Adrenal gland (tissue), 5 donors: ENCODE results near the gene DFFB.

ENCODE experiments used
- POLR2A ChIP-seq, 2 donors: fragments of 450-650 bp; IDR thresholded peaks; one replicate each; pipeline ENCODE4 v1.6.1; 2017; ENCODE audit warnings: antibody characterized with exemption in 2 of 2, mild to moderate bottlenecking in 2 of 2, moderate library complexity in 1 of 2
- TF ChIP-seq, protein P1 (sequence below), 6 experiments: fragments of 450-650 bp in 4 of 6; fragments of 200-600 bp in 2 of 6; sonication (generic) in 1 of 6; IDR thresholded peaks; 1 replicate in 5 of 6; 2 replicates in 1 of 6; pipeline versions ENCODE4 v1.5.1 to v1.8.0; 2016 to 2021; ENCODE audit warnings: antibody characterized with exemption in 6 of 6, mild to moderate bottlenecking in 2 of 6, moderate library complexity in 1 of 6
- donor health status: DM: no; HTN: no; CAD: no.

DNA sequence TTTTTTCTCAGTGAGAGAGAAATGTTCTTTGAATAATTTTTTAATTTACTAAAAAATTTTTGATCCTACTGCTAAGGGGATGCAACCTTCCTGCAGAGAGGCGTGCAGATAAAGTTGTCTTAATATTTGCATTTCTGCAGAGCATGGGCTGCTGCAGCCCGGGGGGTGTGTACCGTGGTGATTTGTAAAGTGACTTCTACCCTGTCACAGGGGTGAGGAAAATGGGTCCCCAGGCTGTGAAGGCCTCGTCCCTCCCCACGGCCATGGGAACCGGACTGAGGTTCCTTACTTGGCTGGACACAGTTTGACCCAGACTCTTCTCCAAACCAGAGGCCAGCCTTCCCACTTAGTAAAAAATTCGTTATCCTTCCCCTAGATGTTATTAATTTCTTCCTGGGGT lies 52.3 kb downstream of the DFFB start:
- TF ChIP-seq, protein P1, sequence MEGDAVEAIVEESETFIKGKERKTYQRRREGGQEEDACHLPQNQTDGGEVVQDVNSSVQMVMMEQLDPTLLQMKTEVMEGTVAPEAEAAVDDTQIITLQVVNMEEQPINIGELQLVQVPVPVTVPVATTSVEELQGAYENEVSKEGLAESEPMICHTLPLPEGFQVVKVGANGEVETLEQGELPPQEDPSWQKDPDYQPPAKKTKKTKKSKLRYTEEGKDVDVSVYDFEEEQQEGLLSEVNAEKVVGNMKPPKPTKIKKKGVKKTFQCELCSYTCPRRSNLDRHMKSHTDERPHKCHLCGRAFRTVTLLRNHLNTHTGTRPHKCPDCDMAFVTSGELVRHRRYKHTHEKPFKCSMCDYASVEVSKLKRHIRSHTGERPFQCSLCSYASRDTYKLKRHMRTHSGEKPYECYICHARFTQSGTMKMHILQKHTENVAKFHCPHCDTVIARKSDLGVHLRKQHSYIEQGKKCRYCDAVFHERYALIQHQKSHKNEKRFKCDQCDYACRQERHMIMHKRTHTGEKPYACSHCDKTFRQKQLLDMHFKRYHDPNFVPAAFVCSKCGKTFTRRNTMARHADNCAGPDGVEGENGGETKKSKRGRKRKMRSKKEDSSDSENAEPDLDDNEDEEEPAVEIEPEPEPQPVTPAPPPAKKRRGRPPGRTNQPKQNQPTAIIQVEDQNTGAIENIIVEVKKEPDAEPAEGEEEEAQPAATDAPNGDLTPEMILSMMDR (IDR thresholded peaks at IDR 0.05), result no peak
- TF ChIP-seq POLR2A (IDR thresholded peaks at IDR 0.05), result no peak
